Esophagus squamous epithelium (tissue), 5 donors: ENCODE results near the gene KIF26B. TPM values are rescaled to one million over a fixed set of nuclear protein-coding genes. Genes with fewer than 3 reads are reported as not detected.

Experiments used
- DNase-seq: peaks from one replicate; lab custom pipeline; 2025; lab: John Stamatoyannopoulos, UW
- H3K27ac ChIP-seq, 4 donors: fragments of 200-600 bp; sonication (generic); one replicate each; pipeline ENCODE4 v1.5.1; 2016 to 2019; ENCODE audit warnings: mild to moderate bottlenecking in 1 of 4
- H3K27me3 ChIP-seq, 4 donors: fragments of 200-600 bp; sonication (generic); 1 replicate in 3 of 4; 2 replicates in 1 of 4; pipeline versions ENCODE4 v1.5.1 to v1.6.0; 2017 to 2021; ENCODE audit warnings: antibody characterized with exemption in 1 of 4
- H3K36me3 ChIP-seq, 3 donors: fragments of 200-600 bp; sonication (generic); one replicate each; pipeline ENCODE4 v1.5.1; 2016 to 2019
- H3K4me1 ChIP-seq, 3 donors: fragments of 200-600 bp; sonication (generic); one replicate each; pipeline ENCODE4 v1.5.1; 2017 to 2019
- H3K4me3 ChIP-seq, 4 donors: fragments of 200-600 bp; sonication (generic); 1 replicate in 3 of 4; 2 replicates in 1 of 4; pipeline ENCODE4 v1.5.1; 2016 to 2019; ENCODE audit warnings: mild to moderate bottlenecking in 2 of 4, moderate library complexity in 1 of 4
- H3K9me3 ChIP-seq, 3 donors: fragments of 200-600 bp; sonication (generic); one replicate each; pipeline ENCODE4 v1.5.1; 2016 to 2019
- POLR2A ChIP-seq, 4 donors: fragments of 450-650 bp; IDR thresholded peaks; one replicate each; pipeline ENCODE4 v1.6.1; 2017; ENCODE audit warnings: antibody characterized with exemption in 4 of 4, mild to moderate bottlenecking in 4 of 4, moderate library complexity in 3 of 4
- WGBS, 2 donors: methylation state at CpG; one replicate each; pipeline ENCODE4 v1.1.5; 2018; 5-methylcytosine and 5-hydroxymethylcytosine counted together
- intact Hi-C: fragments of 100-400 bp; cut with DNase I; formaldehyde crosslinking; loops from one replicate; pipeline ENCODE4 v1.15.0; 2022
- total RNA-seq, 4 donors: library from RNA; depleted of rRNA; stranded (reverse); fragments of >200 nt; gene quantifications; one replicate each; pipeline ENCODE4 v1.1.0, GENCODE V29; 2016
- TF ChIP-seq, protein P1 (sequence below), 6 experiments: fragments of 450-650 bp in 4 of 6; fragments of 200-600 bp in 2 of 6; sonication (generic) in 2 of 6; IDR thresholded peaks; one replicate each; pipeline ENCODE4 v1.5.1; 2016 to 2019; ENCODE audit warnings: antibody characterized with exemption in 6 of 6, mild to moderate bottlenecking in 4 of 6, moderate library complexity in 4 of 6
- donor health status: DM: yes; HTN: yes; CAD: no.

KIF26B gene
- total RNA-seq, 4 donors from 2014 or later, result 0.23 to 2.7 (median 1.0) TPM

DNA sequence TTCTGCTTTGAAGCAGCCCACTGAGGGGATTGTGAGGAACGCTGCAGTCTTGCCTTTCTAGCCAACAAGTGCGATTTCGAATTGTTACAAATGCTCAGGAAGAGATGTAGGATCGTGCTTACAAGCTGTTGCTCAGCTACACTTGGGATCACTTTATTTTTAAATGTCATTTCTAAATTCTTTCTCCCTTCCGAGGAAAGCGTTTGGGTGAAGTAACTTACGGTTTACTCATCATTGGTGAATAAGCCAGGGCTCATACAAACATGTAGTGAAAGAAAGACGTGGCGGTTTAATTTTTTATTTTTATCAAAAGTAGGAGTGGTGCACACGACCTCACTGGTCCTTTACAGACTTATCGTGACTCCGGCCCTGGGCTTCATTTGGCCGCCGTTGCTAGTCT is 386.6 kb downstream of the KIF26B start:
- TF ChIP-seq POLR2A (IDR thresholded peaks at IDR 0.05), result no peak
- TF ChIP-seq, protein P1, sequence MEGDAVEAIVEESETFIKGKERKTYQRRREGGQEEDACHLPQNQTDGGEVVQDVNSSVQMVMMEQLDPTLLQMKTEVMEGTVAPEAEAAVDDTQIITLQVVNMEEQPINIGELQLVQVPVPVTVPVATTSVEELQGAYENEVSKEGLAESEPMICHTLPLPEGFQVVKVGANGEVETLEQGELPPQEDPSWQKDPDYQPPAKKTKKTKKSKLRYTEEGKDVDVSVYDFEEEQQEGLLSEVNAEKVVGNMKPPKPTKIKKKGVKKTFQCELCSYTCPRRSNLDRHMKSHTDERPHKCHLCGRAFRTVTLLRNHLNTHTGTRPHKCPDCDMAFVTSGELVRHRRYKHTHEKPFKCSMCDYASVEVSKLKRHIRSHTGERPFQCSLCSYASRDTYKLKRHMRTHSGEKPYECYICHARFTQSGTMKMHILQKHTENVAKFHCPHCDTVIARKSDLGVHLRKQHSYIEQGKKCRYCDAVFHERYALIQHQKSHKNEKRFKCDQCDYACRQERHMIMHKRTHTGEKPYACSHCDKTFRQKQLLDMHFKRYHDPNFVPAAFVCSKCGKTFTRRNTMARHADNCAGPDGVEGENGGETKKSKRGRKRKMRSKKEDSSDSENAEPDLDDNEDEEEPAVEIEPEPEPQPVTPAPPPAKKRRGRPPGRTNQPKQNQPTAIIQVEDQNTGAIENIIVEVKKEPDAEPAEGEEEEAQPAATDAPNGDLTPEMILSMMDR (IDR thresholded peaks at IDR 0.05), result no peak
- Histone ChIP-seq H3K36me3 (no peaks in the 10 kb centered on the region), H3K27me3 (no peaks in the 10 kb centered on the region), H3K4me1 (no peaks in the 10 kb centered on the region), H3K9me3 (no peaks in the 10 kb centered on the region), H3K4me3 (no peak overlapping the region), H3K27ac (no peak overlapping the region)
- WGBS, 2 donors, result 76 to 83% methylated on average over 13 to 14 of the region's 14 CpGs
- no peak for DNase-seq
- intact Hi-C loops, result no loop called here

DNA sequence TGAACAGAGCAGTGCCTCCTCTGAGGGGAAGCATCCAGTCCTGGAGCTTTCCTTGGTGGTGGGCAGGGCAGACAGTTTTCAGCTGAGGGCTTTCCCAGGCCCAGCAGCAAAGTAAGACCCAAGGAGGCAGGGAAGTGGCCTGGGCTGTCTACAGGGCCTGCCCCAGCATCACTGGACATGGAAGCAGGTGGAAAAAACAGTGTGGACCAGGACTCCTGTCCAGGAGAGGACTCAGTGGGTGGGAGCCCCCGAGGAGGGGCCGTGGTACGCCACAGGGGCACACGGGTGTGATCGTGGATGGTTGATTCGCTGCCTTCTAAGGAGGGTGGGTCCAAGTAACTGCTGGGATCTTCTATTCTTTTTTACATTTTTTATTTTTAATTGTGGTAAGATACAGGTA is 387.6 kb downstream of the KIF26B start:
- Histone ChIP-seq H3K27me3 (no peaks in the 10 kb centered on the region), H3K36me3 (no peaks in the 10 kb centered on the region), H3K4me3 (no peak overlapping the region), H3K9me3 (no peaks in the 10 kb centered on the region), H3K4me1 (no peaks in the 10 kb centered on the region), H3K27ac (no peak overlapping the region)
- DNase-seq, result no peak
- TF ChIP-seq, protein P1 (IDR thresholded peaks at IDR 0.05), result no peak
- no peak for TF ChIP-seq POLR2A (IDR thresholded peaks at IDR 0.05)
- WGBS, 2 donors, result 80 to 90% methylated on average over 1 to 6 of the region's 6 CpGs
- intact Hi-C loops, result no loop called here

DNA sequence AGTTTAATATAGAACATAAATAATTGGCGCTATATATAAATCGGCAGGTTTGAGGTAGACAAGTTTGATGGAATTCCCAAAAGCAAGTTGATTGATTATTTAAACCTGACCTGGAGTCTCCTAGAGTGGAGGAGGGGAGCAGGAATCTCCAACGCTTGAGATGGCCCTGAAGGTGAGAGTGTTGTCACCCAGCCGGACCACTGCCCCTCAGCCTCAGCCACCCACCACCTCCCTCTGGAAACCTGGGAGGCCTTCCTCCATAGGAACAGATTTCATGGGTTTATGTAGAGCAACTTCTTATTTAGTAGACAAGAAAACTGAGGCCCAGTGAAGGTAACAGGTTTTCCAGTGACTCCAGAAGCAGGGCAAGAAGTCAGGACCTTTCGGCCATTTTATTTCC is 389.5 kb downstream of the KIF26B start:
- 84 to 100% methylated on average over 4 to 5 of the region's 5 CpGs for WGBS, 2 donors
- no peak for DNase-seq
- TF ChIP-seq, protein P1 (IDR thresholded peaks at IDR 0.05), result no peak
- TF ChIP-seq POLR2A (IDR thresholded peaks at IDR 0.05), result no peak
- no peaks in the 10 kb centered on the region for H3K27me3 ChIP-seq
- H3K36me3 ChIP-seq, result no peaks in the 10 kb centered on the region
- H3K4me1 ChIP-seq, result peaks cover 0 to 4% (median 0%) of the 10 kb centered on the region in 3 donors
- H3K27ac ChIP-seq, result no peak overlapping the region
- H3K4me3 ChIP-seq, result no peak overlapping the region
- intact Hi-C loops, result no loop called here
- H3K9me3 ChIP-seq, result no peaks in the 10 kb centered on the region

DNA sequence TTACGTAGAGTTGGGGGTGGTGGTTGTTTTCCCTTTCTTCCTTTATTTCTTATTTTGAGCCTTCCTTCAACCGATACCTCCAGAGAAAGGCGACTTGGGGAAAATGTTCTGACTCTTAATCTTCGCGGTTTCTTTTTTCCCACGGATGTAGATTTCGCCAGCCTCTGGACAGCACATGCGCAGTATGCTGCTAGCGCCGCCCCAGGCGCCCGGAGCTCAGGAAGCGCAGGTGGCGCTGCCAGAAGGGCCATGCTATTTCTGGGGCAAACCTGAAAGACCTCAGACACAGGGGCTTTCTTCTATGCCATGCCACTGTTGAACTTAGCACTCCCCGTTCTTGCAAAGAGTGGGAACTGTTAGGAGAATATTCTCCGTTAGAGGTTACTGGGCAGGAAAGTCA is 392.1 kb downstream of the KIF26B start:
- Histone ChIP-seq H3K4me3 (no peak overlapping the region), H3K27ac (no peak overlapping the region), H3K36me3 (no peaks in the 10 kb centered on the region), H3K9me3 (no peaks in the 10 kb centered on the region), H3K27me3 (no peaks in the 10 kb centered on the region), H3K4me1 (peaks cover 0 to 8% (median 0%) of the 10 kb centered on the region in 3 donors)
- WGBS, 2 donors, result 77% methylated on average over 13 to 15 of the region's 16 CpGs
- DNase-seq, result no peak
- no peak for TF ChIP-seq POLR2A (IDR thresholded peaks at IDR 0.05)
- intact Hi-C loops, result no loop called here

DNA sequence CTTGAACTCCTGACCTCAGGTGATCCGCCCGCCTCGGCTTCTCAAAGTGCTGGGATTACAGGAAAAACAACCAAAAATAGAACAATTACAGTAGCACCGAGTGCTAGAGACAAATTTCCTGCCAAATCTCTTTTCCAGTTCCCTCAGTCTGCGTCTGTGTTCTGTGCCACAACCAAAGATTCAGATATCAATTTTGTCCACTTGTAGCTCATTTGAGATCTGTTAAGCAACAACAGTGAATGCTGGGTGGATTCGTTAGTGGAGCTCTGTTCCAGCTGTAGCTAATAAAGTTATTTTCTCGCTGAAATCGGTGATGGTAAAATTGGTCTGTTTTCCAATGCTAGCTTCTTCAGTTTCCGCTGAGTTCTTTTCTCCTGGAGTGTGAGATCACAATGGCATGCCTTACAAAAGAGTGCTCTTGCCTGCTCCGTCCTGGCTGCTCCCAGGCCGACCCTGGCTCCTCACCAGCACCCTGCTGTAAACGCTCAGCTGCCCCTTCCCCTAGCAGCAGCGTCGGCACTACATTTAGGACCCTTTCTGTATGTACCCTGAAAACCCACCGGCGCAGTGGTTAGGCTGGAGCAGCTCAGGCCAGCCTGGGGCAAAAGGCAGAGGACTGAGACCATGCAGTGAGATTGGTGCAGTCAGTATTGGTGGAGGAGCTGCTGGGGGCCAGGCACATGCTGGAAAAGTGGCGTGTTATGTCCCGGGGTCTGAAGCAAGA is 395.4 kb downstream of the KIF26B start:
- DNase-seq, result no peak
- no peak overlapping the region for H3K4me3 ChIP-seq
- H3K4me1 ChIP-seq, result peaks cover 0 to 8% (median 0%) of the 10 kb centered on the region in 3 donors
- H3K36me3 ChIP-seq, result no peaks in the 10 kb centered on the region
- TF ChIP-seq, protein P1 (IDR thresholded peaks at IDR 0.05), result no peak
- no peak for TF ChIP-seq POLR2A (IDR thresholded peaks at IDR 0.05)
- peak overlapping the region in 2 of 4 donors; percentile 5 to 44 for H3K27ac ChIP-seq
- H3K9me3 ChIP-seq, result no peaks in the 10 kb centered on the region
- WGBS, 2 donors, result 65 to 68% methylated on average over 9 to 11 of the region's 18 CpGs
- no peaks in the 10 kb centered on the region for H3K27me3 ChIP-seq
- intact Hi-C loops, result no loop called here
